Suprapubic skin (tissue), 3 donors: Measurements from ENCODE around the gene COMMD3.

Experiments
- POLR2A ChIP-seq, 2 donors: fragments of 450-650 bp; IDR thresholded peaks; one replicate each; pipeline ENCODE4 v1.6.1; 2017; ENCODE audit warnings: antibody characterized with exemption in 2 of 2, mild to moderate bottlenecking in 2 of 2, moderate library complexity in 2 of 2
- TF ChIP-seq, protein P1 (sequence below), 2 donors: fragments of 200-600 bp in 1 of 2; fragments of 450-650 bp in 1 of 2; sonication (generic) in 1 of 2; IDR thresholded peaks; one replicate each; pipeline ENCODE4 v1.5.1; 2016 to 2019; ENCODE audit warnings: antibody characterized with exemption in 2 of 2, mild to moderate bottlenecking in 1 of 2, moderate library complexity in 1 of 2

DNA sequence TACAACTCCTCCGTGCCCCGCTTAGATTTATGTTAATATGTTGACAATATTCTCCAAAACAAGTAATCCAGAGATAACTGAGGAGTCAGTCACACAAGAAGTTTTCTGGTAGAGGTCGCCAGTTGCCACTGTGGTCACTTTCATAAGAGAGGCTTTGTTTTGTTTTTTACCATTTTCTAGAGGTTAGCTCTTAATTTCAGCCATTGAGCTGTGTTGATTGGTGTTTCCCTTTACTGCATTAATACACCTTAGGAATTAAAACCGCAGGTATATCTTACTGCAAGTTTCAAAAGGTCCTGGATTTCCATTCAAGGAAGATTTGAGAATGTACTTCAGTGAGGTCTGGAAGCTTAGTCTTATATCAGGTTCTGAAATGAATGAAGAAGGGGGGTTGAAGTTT is 8.2 kb downstream of the COMMD3 start:
- TF ChIP-seq, protein P1, sequence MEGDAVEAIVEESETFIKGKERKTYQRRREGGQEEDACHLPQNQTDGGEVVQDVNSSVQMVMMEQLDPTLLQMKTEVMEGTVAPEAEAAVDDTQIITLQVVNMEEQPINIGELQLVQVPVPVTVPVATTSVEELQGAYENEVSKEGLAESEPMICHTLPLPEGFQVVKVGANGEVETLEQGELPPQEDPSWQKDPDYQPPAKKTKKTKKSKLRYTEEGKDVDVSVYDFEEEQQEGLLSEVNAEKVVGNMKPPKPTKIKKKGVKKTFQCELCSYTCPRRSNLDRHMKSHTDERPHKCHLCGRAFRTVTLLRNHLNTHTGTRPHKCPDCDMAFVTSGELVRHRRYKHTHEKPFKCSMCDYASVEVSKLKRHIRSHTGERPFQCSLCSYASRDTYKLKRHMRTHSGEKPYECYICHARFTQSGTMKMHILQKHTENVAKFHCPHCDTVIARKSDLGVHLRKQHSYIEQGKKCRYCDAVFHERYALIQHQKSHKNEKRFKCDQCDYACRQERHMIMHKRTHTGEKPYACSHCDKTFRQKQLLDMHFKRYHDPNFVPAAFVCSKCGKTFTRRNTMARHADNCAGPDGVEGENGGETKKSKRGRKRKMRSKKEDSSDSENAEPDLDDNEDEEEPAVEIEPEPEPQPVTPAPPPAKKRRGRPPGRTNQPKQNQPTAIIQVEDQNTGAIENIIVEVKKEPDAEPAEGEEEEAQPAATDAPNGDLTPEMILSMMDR (IDR thresholded peaks at IDR 0.05) = no peak
- no peak for TF ChIP-seq POLR2A (IDR thresholded peaks at IDR 0.05)
